ENCODE results near the gene CTNNBIP1.

Gene CTNNBIP1

GRCh38 chr1:9871707-9872425 is 38.2 kb downstream of the CTNNBIP1 start:
- peaks cover 0 to 4% of the 10 kb centered on the region in 2 experiments for H3K4me1 ChIP-seq (ENCODE audit: control insufficient read depth in 1 of 2, insufficient read depth in 1 of 2, low read depth in 1 of 2, low read length in 1 of 2)
- peaks cover 55% of the 10 kb centered on the region for H3K36me3 ChIP-seq
- H3K27me3 ChIP-seq: no peaks in the 10 kb centered on the region
- no peak overlapping the region for H3K4me3 ChIP-seq (ENCODE audit: low read depth in 1 of 2, low read length in 1 of 2)
- TF ChIP-seq CTCF (IDR thresholded peaks at IDR 0.05): no peak
- no peaks in the 10 kb centered on the region for H3K9me3 ChIP-seq
- no peak overlapping the region for H3K27ac ChIP-seq

- Histone ChIP-seq H3K4me3 (ENCODE audit: low read depth in 1 of 2, low read length in 1 of 2) (no peak overlapping the region), H3K9me3 (no peaks in the 10 kb centered on the region), H3K4me1 (ENCODE audit: control insufficient read depth in 1 of 2, insufficient read depth in 1 of 2, low read depth in 1 of 2, low read length in 1 of 2) (peaks cover 0 to 4% of the 10 kb centered on the region in 2 experiments), H3K27ac (no peak overlapping the region), H3K36me3 (peaks cover 59% of the 10 kb centered on the region), H3K27me3 (no peaks in the 10 kb centered on the region)
- TF ChIP-seq CTCF (IDR thresholded peaks at IDR 0.05): no peak
Observed at GRCh38 chr1:9871021-9871420, 39.0 kb downstream of the CTNNBIP1 start.

- no peak for TF ChIP-seq CTCF (IDR thresholded peaks at IDR 0.05)
- peaks cover 61% of the 10 kb centered on the region for H3K36me3 ChIP-seq
- peaks cover 0 to 4% of the 10 kb centered on the region in 2 experiments for H3K4me1 ChIP-seq (ENCODE audit: control insufficient read depth in 1 of 2, insufficient read depth in 1 of 2, low read depth in 1 of 2, low read length in 1 of 2)
- H3K27ac ChIP-seq: no peak overlapping the region
- H3K4me3 ChIP-seq (ENCODE audit: low read depth in 1 of 2, low read length in 1 of 2): no peak overlapping the region
- H3K27me3 ChIP-seq: no peaks in the 10 kb centered on the region
- no peaks in the 10 kb centered on the region for H3K9me3 ChIP-seq
Observed at GRCh38 chr1:9870572-9870971, 39.5 kb downstream of the CTNNBIP1 start.

GRCh38 chr1:9869831-9870251 is 40.2 kb downstream of the CTNNBIP1 start:
- Histone ChIP-seq H3K27ac (no peak overlapping the region), H3K36me3 (peaks cover 59% of the 10 kb centered on the region)
- no peak for TF ChIP-seq CTCF (IDR thresholded peaks at IDR 0.05)

GRCh38 chr1:9868244-9868590 is 41.9 kb downstream of the CTNNBIP1 start:
- no peak overlapping the region for H3K4me3 ChIP-seq (ENCODE audit: low read depth in 1 of 2, low read length in 1 of 2)
- no peak overlapping the region for H3K27ac ChIP-seq
- H3K36me3 ChIP-seq: peaks cover 66% of the 10 kb centered on the region
- no peaks in the 10 kb centered on the region for H3K4me1 ChIP-seq (ENCODE audit: control insufficient read depth in 1 of 2, insufficient read depth in 1 of 2, low read depth in 1 of 2, low read length in 1 of 2)
- no peak for TF ChIP-seq CTCF (IDR thresholded peaks at IDR 0.05)
- no peaks in the 10 kb centered on the region for H3K9me3 ChIP-seq
- no peaks in the 10 kb centered on the region for H3K27me3 ChIP-seq

More at GRCh38 chr1:9869831-9870251, 40.2 kb downstream of the CTNNBIP1 start:
- Histone ChIP-seq H3K4me3 (ENCODE audit: low read depth in 1 of 2, low read length in 1 of 2) (no peak overlapping the region), H3K4me1 (ENCODE audit: control insufficient read depth in 1 of 2, insufficient read depth in 1 of 2, low read depth in 1 of 2, low read length in 1 of 2) (no peaks in the 10 kb centered on the region), H3K9me3 (no peaks in the 10 kb centered on the region), H3K27me3 (no peaks in the 10 kb centered on the region)
